Liver (tissue), 3 donors: ENCODE data around the gene NFATC4.

Source experiments
- ATF3 ChIP-seq: IDR thresholded peaks from 2 replicates; pipeline ENCODE4 v1.6.1; 2016; ENCODE audit warnings: antibody characterized with exemption
- EGR1 ChIP-seq, 2 donors: IDR thresholded peaks; 2 replicates each; pipeline ENCODE4 v1.6.1; 2016 to 2018; ENCODE audit warnings: antibody characterized with exemption in 2 of 2, low read depth in 2 of 2
- FOXA1 ChIP-seq: IDR thresholded peaks from 2 replicates; pipeline ENCODE4 v1.6.1; 2016; ENCODE audit warnings: antibody characterized with exemption
- GABPA ChIP-seq, 2 donors: IDR thresholded peaks in 1 of 2; conservative IDR thresholded peaks in 1 of 2; 2 replicates each; pipeline ENCODE4 v1.6.1; 2016; ENCODE audit warnings: antibody characterized with exemption in 2 of 2, mild to moderate bottlenecking in 1 of 2, moderate library complexity in 1 of 2
- HNF4A ChIP-seq, 2 donors: conservative IDR thresholded peaks; 2 replicates each; pipeline ENCODE4 v1.6.1; 2016; ENCODE audit warnings: antibody characterized with exemption in 2 of 2, mild to moderate bottlenecking in 2 of 2
- RAD21 ChIP-seq, 2 donors: IDR thresholded peaks; 2 replicates each; pipeline ENCODE4 v1.6.1; 2016; ENCODE audit warnings: antibody characterized with exemption in 2 of 2, mild to moderate bottlenecking in 2 of 2
- REST ChIP-seq: IDR thresholded peaks from 2 replicates; pipeline ENCODE4 v1.6.1; 2016; ENCODE audit warnings: antibody characterized with exemption, mild to moderate bottlenecking
- TAF1 ChIP-seq: conservative IDR thresholded peaks from 2 replicates; pipeline ENCODE4 v1.6.1; 2016; ENCODE audit warnings: antibody characterized with exemption, mild to moderate bottlenecking
- TF ChIP-seq, protein P1 (sequence below): fragments of 150-350 bp; IDR thresholded peaks from 2 replicates; pipeline ENCODE4 v1.5.1; 2017; ENCODE audit warnings: improper control_type of control experiment, low read depth, low read length; ENCODE audit not compliant: missing input control
- TF ChIP-seq, protein P2 (sequence below): IDR thresholded peaks from 2 replicates; pipeline ENCODE4 v1.6.1; 2016; ENCODE audit warnings: antibody characterized with exemption
- donor health status: healthy.
- donor health status: healthy.

DNA sequence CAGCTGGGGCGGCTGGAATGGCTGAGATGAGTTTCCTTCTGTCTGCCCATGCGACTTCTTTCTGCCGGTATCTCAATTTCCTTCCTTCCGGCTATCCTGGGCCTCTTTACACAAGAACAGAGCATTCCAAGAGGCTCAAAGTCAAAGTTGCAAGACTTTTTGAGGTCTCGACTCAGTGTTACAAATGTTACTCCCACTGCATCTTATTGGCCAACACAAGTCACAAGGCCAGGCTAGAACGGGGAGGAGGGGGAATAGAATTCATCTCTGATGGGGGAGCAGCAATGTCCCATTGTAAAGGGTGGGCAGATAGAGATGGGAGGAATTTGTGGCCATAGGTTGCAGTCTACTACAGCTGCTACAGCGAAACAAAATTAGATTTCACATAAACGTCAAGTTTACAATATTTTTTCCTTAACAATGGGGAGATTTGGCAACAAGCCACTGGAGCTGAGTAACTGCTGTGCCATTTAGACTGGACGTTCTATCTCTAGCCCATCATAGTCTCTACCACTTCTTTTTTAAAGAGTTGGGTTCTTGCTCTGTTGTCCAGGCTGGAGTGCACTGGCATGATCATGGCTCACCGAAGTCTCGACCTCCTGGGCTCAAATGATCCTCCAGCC is 21.4 kb downstream of the NFATC4 start:
- TF ChIP-seq, protein P1, sequence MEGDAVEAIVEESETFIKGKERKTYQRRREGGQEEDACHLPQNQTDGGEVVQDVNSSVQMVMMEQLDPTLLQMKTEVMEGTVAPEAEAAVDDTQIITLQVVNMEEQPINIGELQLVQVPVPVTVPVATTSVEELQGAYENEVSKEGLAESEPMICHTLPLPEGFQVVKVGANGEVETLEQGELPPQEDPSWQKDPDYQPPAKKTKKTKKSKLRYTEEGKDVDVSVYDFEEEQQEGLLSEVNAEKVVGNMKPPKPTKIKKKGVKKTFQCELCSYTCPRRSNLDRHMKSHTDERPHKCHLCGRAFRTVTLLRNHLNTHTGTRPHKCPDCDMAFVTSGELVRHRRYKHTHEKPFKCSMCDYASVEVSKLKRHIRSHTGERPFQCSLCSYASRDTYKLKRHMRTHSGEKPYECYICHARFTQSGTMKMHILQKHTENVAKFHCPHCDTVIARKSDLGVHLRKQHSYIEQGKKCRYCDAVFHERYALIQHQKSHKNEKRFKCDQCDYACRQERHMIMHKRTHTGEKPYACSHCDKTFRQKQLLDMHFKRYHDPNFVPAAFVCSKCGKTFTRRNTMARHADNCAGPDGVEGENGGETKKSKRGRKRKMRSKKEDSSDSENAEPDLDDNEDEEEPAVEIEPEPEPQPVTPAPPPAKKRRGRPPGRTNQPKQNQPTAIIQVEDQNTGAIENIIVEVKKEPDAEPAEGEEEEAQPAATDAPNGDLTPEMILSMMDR: no peak
- TF ChIP-seq, protein P2, sequence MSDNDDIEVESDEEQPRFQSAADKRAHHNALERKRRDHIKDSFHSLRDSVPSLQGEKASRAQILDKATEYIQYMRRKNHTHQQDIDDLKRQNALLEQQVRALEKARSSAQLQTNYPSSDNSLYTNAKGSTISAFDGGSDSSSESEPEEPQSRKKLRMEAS: no peak
- TF ChIP-seq HNF4A (conservative IDR thresholded peaks at IDR 0.05) (no peak), RAD21 (IDR thresholded peaks at IDR 0.05) (no peak), EGR1 (IDR thresholded peaks at IDR 0.05; ENCODE audit: low read depth in 2 of 2) (no peak), ATF3 (no peak), TAF1 (no peak), REST (no peak), FOXA1 (no peak), GABPA (IDR thresholded peaks at IDR 0.05 in 1 of 2, conservative IDR thresholded peaks at IDR 0.05 in 1 of 2) (no peak)
